Transverse colon (tissue), 4 donors: ENCODE data around the gene SLC4A2.

Source experiments
- EP300 ChIP-seq: sonication (generic); formaldehyde crosslinking; IDR thresholded peaks from one replicate; pipeline ENCODE4 v1.6.1; 2017; ENCODE audit warnings: antibody characterized with exemption, low read depth
- POLR2A ChIP-seq: fragments of 450-650 bp; IDR thresholded peaks from one replicate; pipeline ENCODE4 v1.6.1; 2016; ENCODE audit warnings: antibody characterized with exemption, mild to moderate bottlenecking, moderate library complexity
- POLR2AphosphoS5 ChIP-seq, 3 donors: sonication (generic); formaldehyde crosslinking; IDR thresholded peaks; one replicate each; pipeline ENCODE4 v1.6.1; 2016; ENCODE audit warnings: antibody characterized with exemption in 3 of 3
- TF ChIP-seq, protein P1 (sequence below), 5 experiments: fragments of 200-600 bp in 3 of 5; fragments of 450-650 bp in 2 of 5; sonication (generic) in 3 of 5; IDR thresholded peaks; 1 replicate in 2 of 5; 2 replicates in 3 of 5; pipeline ENCODE4 v1.5.1; 2016 to 2017; ENCODE audit warnings: antibody characterized with exemption in 5 of 5, inconsistent platforms in 3 of 5, mild to moderate bottlenecking in 2 of 5, moderate library complexity in 1 of 5

DNA sequence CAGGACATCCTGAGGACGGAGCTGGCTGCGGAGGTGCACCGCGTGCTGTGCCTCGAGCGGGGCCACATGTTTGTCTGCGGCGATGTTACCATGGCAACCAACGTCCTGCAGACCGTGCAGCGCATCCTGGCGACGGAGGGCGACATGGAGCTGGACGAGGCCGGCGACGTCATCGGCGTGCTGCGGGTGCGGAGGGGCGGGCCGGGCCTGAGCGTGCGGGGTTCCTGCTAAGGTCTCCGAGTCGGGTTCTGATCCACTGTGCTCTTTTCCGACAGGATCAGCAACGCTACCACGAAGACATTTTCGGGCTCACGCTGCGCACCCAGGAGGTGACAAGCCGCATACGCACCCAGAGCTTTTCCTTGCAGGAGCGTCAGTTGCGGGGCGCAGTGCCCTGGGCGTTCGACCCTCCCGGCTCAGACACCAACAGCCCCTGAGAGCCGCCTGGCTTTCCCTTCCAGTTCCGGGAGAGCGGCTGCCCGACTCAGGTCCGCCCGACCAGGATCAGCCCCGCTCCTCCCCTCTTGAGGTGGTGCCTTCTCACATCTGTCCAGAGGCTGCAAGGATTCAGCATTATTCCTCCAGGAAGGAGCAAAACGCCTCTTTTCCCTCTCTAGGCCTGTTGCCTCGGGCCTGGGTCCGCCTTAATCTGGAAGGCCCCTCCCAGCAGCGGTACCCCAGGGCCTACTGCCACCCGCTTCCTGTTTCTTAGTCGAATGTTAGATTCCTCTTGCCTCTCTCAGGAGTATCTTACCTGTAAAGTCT is 45.5 kb upstream of the SLC4A2 start:
- TF ChIP-seq, protein P1, sequence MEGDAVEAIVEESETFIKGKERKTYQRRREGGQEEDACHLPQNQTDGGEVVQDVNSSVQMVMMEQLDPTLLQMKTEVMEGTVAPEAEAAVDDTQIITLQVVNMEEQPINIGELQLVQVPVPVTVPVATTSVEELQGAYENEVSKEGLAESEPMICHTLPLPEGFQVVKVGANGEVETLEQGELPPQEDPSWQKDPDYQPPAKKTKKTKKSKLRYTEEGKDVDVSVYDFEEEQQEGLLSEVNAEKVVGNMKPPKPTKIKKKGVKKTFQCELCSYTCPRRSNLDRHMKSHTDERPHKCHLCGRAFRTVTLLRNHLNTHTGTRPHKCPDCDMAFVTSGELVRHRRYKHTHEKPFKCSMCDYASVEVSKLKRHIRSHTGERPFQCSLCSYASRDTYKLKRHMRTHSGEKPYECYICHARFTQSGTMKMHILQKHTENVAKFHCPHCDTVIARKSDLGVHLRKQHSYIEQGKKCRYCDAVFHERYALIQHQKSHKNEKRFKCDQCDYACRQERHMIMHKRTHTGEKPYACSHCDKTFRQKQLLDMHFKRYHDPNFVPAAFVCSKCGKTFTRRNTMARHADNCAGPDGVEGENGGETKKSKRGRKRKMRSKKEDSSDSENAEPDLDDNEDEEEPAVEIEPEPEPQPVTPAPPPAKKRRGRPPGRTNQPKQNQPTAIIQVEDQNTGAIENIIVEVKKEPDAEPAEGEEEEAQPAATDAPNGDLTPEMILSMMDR (IDR thresholded peaks at IDR 0.05) = peak in 1 of 5 experiments; percentile 14
- no peak for TF ChIP-seq POLR2A
- TF ChIP-seq POLR2AphosphoS5 (IDR thresholded peaks at IDR 0.05) = no peak
- no peak for TF ChIP-seq EP300
